K562 (cell line): Measurements from ENCODE around the gene XPO1. TPM values are rescaled to one million over a fixed set of nuclear protein-coding genes. Genes with fewer than 3 reads are reported as not detected.

Experiments
- C11orf30 ChIP-seq: fragments of 450-650 bp; IDR thresholded peaks from 2 replicates; pipeline ENCODE4 v1.6.1; 2016; ENCODE audit warnings: low read depth, mild to moderate bottlenecking
- ELF2 ChIP-seq: fragments of 250-450 bp; sonication (Bioruptor Pico); IDR thresholded peaks from 2 replicates; pipeline ENCODE4 v1.5.0; 2021; ENCODE audit warnings: mild to moderate bottlenecking
- FOS ChIP-seq: IDR thresholded peaks from 3 replicates; pipeline ENCODE4 v1.6.1; 2011; ENCODE audit not compliant: insufficient read length; ENCODE audit errors: extremely low read depth
- GTF2A2 ChIP-seq: IDR thresholded peaks from 2 replicates; pipeline ENCODE4 v1.6.1; 2016; ENCODE audit warnings: mild to moderate bottlenecking, missing genetic modification characterization, missing compliant biosample characterization
- GTF2E2 ChIP-seq: fragments of 200-800 bp; sonication (Bioruptor generic); IDR thresholded peaks from 2 replicates; pipeline ENCODE4 v1.6.1; 2016; ENCODE audit warnings: missing genetic modification characterization, missing compliant biosample characterization
- MTA3 ChIP-seq: fragments of 450-650 bp; formaldehyde crosslinking; IDR thresholded peaks from 2 replicates; pipeline ENCODE4 v1.6.1; 2017; ENCODE audit warnings: mild to moderate bottlenecking, borderline replicate concordance
- NONO ChIP-seq, 2 experiments: fragments of 200-400 bp in 1 of 2; fragments of 450-650 bp in 1 of 2; formaldehyde crosslinking in 1 of 2; IDR thresholded peaks; 2 replicates each; pipeline ENCODE4 v1.6.1; 2017; ENCODE audit warnings: low read depth in 2 of 2, mild to moderate bottlenecking in 2 of 2, moderate library complexity in 2 of 2, low read length in 1 of 2
- SUPT5H ChIP-seq: fragments of 450-650 bp; IDR thresholded peaks from 2 replicates; pipeline ENCODE4 v1.6.1; 2016
- U2AF1 ChIP-seq: fragments of 200-400 bp; formaldehyde crosslinking; optimal IDR thresholded peaks from 2 replicates; pipeline ENCODE3; 2017; ENCODE audit warnings: mild to moderate bottlenecking, low read depth, low read length, moderate library complexity
- ZFP1 ChIP-seq: fragments of 450-650 bp; formaldehyde crosslinking; IDR thresholded peaks from 2 replicates; pipeline ENCODE4 v1.4.0; 2020; ENCODE audit warnings: mild to moderate bottlenecking, mixed read lengths
- ZKSCAN1 ChIP-seq: fragments of 150-350 bp; IDR thresholded peaks from 2 replicates; pipeline ENCODE4 v1.6.1; 2016; ENCODE audit warnings: low read depth, low read length
- ZNF121 ChIP-seq: sonication (generic); formaldehyde crosslinking; conservative IDR thresholded peaks from 2 replicates; pipeline ENCODE4 v1.8.0; 2022; ENCODE audit warnings: missing genetic modification reagents
- ZNF444 ChIP-seq: fragments of 250-450 bp; sonication (Bioruptor Pico); IDR thresholded peaks from 2 replicates; pipeline ENCODE4 v1.4.0; 2020; ENCODE audit warnings: mild to moderate bottlenecking, moderate library complexity
- ZNF445 ChIP-seq: fragments of 250-450 bp; sonication (Bioruptor Pico); IDR thresholded peaks from 2 replicates; pipeline ENCODE4 v1.4.0; 2020; ENCODE audit warnings: low read depth, mild to moderate bottlenecking, moderate library complexity
- ZNF830 ChIP-seq: fragments of 250-450 bp; sonication (Bioruptor Pico); IDR thresholded peaks from 2 replicates; pipeline ENCODE4 v1.5.0; 2021; ENCODE audit warnings: mild to moderate bottlenecking
- polyA plus RNA-seq, 8 experiments: library from polyadenylated mRNA; depleted of rRNA in 4 of 8; stranded (reverse) in 5 of 8; unstranded in 3 of 8; fragments of >200 nt; fragmentation: Nextera tagmentation in 2 of 8; fragmentation: Illumina TruSeq in 1 of 8; extraction: Ambion mirVana in 2 of 8; extraction: Trizol in 1 of 8; gene quantifications; 2 replicates each; pipeline versions ENCODE4 v1.2.1 to v1.2.3, GENCODE V29; 2011 to 2014; ENCODE audit warnings: inconsistent platforms in 1 of 8, missing spikeins in 1 of 8
- total RNA-seq, 7 experiments: library from RNA; depleted of rRNA in 6 of 7; stranded (reverse); fragments of >200 nt in 6 of 7; fragmentation: Illumina TruSeq in 2 of 7; extraction: Trizol in 2 of 7; gene quantifications; 2 replicates each; pipeline versions ENCODE4 v1.2.1 to v1.2.3, GENCODE V29; 2011 to 2021; ENCODE audit warnings: low replicate concordance in 1 of 7
- TF ChIP-seq, protein P1 (sequence below): fragments of 450-650 bp; IDR thresholded peaks from 2 replicates; pipeline ENCODE4 v1.6.1; 2016; ENCODE audit warnings: mild to moderate bottlenecking, moderate library complexity
- TF ChIP-seq, protein P2 (sequence below): fragments of 250-450 bp; sonication (Bioruptor Pico); IDR thresholded peaks from 2 replicates; pipeline ENCODE4 v1.4.0; 2020; ENCODE audit warnings: mild to moderate bottlenecking

XPO1 gene
- total and polyA plus RNA-seq, 9 of the 15 experiments (the other 6 are each of a cell fraction or from before 2014, with no cell fraction given): 86.2 to 307 (median 216) TPM

DNA sequence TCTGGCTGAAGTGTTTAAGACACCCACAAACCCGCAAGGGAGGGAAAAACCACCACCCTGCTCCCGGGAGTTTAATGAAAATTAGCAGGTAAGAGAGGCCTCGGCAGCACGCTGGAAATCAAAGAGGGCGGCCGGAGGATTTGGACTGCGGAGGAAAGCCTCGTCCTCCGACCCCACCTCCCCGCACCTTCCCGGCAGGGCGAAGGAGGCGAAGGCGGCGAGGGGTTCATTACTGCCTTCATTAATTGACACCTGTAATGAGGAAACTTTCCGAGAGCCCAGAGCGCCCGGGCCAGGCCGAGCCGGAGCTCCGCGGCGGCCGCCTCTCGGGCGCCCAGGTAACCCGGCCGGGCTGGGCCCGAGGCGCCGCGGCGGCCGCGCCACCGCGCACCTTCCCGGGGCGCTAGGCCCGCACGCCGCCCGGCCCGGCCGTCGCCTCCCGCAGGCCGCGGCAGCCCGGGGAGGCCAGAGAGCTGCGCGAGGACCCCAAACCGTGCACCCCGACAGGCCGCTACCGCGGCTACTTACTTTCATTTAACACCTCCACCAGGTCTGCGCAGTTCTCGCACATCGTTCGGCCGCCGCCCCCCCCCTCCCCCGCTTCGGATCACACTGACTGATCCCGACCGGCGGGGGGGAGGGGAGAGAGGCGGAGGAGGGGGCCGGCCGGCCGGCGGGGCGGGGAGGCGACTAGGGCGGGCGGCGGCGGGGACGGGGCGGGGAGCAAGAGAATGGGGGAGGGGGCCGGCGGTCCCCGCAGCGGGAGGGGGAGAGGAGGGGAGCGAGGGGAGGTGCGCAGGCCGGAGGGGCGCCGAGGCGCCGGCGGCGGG is 67.8 kb downstream of the XPO1 start (continued):
- TF ChIP-seq, protein P1, sequence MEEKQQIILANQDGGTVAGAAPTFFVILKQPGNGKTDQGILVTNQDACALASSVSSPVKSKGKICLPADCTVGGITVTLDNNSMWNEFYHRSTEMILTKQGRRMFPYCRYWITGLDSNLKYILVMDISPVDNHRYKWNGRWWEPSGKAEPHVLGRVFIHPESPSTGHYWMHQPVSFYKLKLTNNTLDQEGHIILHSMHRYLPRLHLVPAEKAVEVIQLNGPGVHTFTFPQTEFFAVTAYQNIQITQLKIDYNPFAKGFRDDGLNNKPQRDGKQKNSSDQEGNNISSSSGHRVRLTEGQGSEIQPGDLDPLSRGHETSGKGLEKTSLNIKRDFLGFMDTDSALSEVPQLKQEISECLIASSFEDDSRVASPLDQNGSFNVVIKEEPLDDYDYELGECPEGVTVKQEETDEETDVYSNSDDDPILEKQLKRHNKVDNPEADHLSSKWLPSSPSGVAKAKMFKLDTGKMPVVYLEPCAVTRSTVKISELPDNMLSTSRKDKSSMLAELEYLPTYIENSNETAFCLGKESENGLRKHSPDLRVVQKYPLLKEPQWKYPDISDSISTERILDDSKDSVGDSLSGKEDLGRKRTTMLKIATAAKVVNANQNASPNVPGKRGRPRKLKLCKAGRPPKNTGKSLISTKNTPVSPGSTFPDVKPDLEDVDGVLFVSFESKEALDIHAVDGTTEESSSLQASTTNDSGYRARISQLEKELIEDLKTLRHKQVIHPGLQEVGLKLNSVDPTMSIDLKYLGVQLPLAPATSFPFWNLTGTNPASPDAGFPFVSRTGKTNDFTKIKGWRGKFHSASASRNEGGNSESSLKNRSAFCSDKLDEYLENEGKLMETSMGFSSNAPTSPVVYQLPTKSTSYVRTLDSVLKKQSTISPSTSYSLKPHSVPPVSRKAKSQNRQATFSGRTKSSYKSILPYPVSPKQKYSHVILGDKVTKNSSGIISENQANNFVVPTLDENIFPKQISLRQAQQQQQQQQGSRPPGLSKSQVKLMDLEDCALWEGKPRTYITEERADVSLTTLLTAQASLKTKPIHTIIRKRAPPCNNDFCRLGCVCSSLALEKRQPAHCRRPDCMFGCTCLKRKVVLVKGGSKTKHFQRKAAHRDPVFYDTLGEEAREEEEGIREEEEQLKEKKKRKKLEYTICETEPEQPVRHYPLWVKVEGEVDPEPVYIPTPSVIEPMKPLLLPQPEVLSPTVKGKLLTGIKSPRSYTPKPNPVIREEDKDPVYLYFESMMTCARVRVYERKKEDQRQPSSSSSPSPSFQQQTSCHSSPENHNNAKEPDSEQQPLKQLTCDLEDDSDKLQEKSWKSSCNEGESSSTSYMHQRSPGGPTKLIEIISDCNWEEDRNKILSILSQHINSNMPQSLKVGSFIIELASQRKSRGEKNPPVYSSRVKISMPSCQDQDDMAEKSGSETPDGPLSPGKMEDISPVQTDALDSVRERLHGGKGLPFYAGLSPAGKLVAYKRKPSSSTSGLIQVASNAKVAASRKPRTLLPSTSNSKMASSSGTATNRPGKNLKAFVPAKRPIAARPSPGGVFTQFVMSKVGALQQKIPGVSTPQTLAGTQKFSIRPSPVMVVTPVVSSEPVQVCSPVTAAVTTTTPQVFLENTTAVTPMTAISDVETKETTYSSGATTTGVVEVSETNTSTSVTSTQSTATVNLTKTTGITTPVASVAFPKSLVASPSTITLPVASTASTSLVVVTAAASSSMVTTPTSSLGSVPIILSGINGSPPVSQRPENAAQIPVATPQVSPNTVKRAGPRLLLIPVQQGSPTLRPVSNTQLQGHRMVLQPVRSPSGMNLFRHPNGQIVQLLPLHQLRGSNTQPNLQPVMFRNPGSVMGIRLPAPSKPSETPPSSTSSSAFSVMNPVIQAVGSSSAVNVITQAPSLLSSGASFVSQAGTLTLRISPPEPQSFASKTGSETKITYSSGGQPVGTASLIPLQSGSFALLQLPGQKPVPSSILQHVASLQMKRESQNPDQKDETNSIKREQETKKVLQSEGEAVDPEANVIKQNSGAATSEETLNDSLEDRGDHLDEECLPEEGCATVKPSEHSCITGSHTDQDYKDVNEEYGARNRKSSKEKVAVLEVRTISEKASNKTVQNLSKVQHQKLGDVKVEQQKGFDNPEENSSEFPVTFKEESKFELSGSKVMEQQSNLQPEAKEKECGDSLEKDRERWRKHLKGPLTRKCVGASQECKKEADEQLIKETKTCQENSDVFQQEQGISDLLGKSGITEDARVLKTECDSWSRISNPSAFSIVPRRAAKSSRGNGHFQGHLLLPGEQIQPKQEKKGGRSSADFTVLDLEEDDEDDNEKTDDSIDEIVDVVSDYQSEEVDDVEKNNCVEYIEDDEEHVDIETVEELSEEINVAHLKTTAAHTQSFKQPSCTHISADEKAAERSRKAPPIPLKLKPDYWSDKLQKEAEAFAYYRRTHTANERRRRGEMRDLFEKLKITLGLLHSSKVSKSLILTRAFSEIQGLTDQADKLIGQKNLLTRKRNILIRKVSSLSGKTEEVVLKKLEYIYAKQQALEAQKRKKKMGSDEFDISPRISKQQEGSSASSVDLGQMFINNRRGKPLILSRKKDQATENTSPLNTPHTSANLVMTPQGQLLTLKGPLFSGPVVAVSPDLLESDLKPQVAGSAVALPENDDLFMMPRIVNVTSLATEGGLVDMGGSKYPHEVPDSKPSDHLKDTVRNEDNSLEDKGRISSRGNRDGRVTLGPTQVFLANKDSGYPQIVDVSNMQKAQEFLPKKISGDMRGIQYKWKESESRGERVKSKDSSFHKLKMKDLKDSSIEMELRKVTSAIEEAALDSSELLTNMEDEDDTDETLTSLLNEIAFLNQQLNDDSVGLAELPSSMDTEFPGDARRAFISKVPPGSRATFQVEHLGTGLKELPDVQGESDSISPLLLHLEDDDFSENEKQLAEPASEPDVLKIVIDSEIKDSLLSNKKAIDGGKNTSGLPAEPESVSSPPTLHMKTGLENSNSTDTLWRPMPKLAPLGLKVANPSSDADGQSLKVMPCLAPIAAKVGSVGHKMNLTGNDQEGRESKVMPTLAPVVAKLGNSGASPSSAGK: no peak
- no peak for TF ChIP-seq FOS
- TF ChIP-seq ZKSCAN1: no peak
- TF ChIP-seq SUPT5H: no peak
- TF ChIP-seq ZNF445 (CRISPR knock-in tag): no peak
- no peak for TF ChIP-seq ZNF121 (CRISPR knock-in tag)
- TF ChIP-seq ELF2: no peak
- TF ChIP-seq ZNF444 (CRISPR knock-in tag): peak; percentile 63
- no peak for TF ChIP-seq MTA3
- no peak for TF ChIP-seq GTF2E2
- no peak for TF ChIP-seq GTF2A2 (tag)
- TF ChIP-seq NONO (IDR thresholded peaks at IDR 0.05; ENCODE audit: low read depth in 2 of 2, low read length in 1 of 2): peak in 1 of 2 experiments; percentile 34; a peak in 1 of 4 replicates
- no peak for TF ChIP-seq ZNF830
- TF ChIP-seq, protein P2, sequence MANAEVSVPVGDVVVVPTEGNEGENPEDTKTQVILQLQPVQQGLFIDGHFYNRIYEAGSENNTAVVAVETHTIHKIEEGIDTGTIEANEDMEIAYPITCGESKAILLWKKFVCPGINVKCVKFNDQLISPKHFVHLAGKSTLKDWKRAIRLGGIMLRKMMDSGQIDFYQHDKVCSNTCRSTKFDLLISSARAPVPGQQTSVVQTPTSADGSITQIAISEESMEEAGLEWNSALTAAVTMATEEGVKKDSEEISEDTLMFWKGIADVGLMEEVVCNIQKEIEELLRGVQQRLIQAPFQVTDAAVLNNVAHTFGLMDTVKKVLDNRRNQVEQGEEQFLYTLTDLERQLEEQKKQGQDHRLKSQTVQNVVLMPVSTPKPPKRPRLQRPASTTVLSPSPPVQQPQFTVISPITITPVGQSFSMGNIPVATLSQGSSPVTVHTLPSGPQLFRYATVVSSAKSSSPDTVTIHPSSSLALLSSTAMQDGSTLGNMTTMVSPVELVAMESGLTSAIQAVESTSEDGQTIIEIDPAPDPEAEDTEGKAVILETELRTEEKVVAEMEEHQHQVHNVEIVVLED (CRISPR knock-in tag): no peak
- no peak for TF ChIP-seq U2AF1
- TF ChIP-seq ZFP1 (CRISPR knock-in tag): no peak
- TF ChIP-seq C11orf30: no peak
